ENCODE measurements around the gene RPL31. TPM values are rescaled to one million over a fixed set of nuclear protein-coding genes. Genes with fewer than 3 reads are reported as not detected.

Gene RPL31
- total RNA-seq, 4 donors from 2014 or later: 1,010 to 1,120 (median 1,024) TPM

DNA sequence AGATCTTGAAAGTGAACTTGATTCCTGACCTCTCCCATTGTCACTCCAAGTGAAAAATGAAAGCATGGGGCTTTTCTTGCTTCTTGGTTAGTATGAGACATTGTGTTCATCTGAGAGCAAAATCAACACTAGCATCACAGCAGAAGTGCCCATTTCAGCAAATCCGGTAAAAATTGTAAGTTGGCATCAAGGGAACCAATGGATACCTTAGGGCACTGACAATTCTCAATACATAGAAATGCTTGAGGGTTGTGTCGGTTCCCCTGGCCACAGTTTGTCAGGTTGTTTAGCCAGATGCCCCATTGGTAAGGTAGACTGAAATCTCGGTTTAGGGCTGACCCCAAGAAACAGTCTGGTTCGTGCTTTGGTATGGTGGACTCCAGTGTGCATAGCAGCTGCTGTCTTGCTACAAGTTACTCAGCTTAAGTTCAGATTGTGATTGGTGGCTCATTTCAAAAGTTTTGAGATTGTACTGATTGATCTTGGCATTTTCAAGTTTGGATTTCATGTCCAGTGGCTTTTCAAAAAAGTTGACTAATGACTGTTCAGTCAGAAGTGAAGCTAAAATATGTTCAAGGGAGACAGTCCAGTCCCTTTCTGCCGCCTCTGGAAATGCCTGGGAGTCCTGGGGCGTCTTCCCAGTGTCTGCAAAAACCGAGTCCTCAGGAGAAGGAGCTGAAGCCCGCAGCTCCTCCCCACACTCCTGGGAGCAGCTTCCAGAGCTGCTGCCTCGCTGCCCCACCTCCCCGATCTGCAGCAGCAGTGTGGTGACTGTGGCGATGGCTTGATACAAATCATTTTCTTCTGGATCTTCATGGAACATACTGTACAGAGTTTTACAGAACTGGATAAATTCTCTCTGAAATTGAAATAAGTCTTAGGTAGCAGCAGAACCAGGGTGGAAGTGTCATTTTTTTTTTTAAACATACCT is 5.6 kb downstream of the RPL31 start:
- Histone ChIP-seq H3K4me1 (peaks cover 0 to 37% (median 9%) of the 10 kb centered on the region in 4 donors), H3K36me3 (peaks cover 0 to 81% (median 34%) of the 10 kb centered on the region in 3 donors), H3K27ac (no peak overlapping the region), H3K4me3 (no peak overlapping the region), H3K27me3 (no peaks in the 10 kb centered on the region), H3K9me3 (no peaks in the 10 kb centered on the region)
- no peak for DNase-seq (ENCODE audit: low spot score in 2 of 2)
- no peak for TF ChIP-seq POLR2A (IDR thresholded peaks at IDR 0.05)
- no peak for TF ChIP-seq CTCF (IDR thresholded peaks at IDR 0.05)
- TF ChIP-seq EP300 (IDR thresholded peaks at IDR 0.05): no peak
- 71 to 73% methylated on average over 11 of the region's 11 CpGs for WGBS, 2 donors

GRCh38 chr2:101011152-101011551 is 9.1 kb downstream of the RPL31 start:
- Histone ChIP-seq H3K27ac (no peak overlapping the region), H3K36me3 (peaks cover 0 to 68% (median 11%) of the 10 kb centered on the region in 3 donors), H3K4me1 (peaks cover 0 to 6% (median 0%) of the 10 kb centered on the region in 4 donors), H3K27me3 (no peaks in the 10 kb centered on the region), H3K4me3 (no peak overlapping the region), H3K9me3 (no peaks in the 10 kb centered on the region)
- no peak for DNase-seq (ENCODE audit: low spot score in 2 of 2)
- no peak for TF ChIP-seq POLR2A (IDR thresholded peaks at IDR 0.05)
- no peak for TF ChIP-seq CTCF (IDR thresholded peaks at IDR 0.05)
- no peak for TF ChIP-seq EP300 (IDR thresholded peaks at IDR 0.05)
- 82 to 85% methylated on average over 10 of the region's 10 CpGs for WGBS, 2 donors

DNA sequence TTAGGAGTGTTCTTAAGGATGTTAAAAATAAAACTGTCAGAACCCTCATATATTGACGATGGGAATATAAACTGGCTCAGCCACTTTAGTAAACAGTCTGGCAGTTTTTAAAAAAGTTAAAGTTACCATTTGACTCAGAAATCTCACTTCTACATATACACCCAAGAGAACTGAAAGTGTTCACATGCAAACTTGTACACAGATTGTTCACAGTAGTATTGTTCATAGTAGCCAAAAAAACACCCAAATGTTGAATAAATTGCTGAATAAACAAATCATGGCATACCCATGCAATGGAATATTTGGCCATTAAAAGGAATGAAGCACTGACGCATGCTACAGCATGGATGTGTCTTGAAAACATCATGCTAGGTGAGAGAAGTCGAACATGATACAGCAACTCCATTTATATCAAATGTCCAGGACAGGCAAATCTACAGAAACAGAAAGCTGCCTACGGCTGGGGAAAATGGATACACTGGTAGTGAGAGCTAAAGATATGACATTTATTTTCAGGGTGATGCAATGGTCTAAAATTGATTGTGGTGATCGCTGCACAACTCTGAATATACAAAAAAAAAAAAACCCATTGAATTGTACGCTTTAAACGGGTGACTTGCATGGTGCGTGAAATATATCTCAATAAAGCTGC is 10.1 kb downstream of the RPL31 start:
- no peaks in the 10 kb centered on the region for H3K9me3 ChIP-seq
- WGBS, 2 donors: 63 to 65% methylated on average over 8 of the region's 8 CpGs
- no peak overlapping the region for H3K27ac ChIP-seq
- peaks cover 0 to 57% (median 4%) of the 10 kb centered on the region in 3 donors for H3K36me3 ChIP-seq
- TF ChIP-seq EP300 (IDR thresholded peaks at IDR 0.05) (no peak), POLR2A (IDR thresholded peaks at IDR 0.05) (no peak), CTCF (IDR thresholded peaks at IDR 0.05) (no peak)
- peaks cover 0 to 3% (median 0%) of the 10 kb centered on the region in 4 donors for H3K4me1 ChIP-seq
- no peaks in the 10 kb centered on the region for H3K27me3 ChIP-seq
- no peak overlapping the region for H3K4me3 ChIP-seq
- no peak for DNase-seq (ENCODE audit: low spot score in 2 of 2)

GRCh38 chr2:101012706-101013181 is 10.7 kb downstream of the RPL31 start:
- Histone ChIP-seq H3K4me3 (no peak overlapping the region), H3K4me1 (peaks cover 0 to 3% (median 0%) of the 10 kb centered on the region in 4 donors), H3K9me3 (no peaks in the 10 kb centered on the region), H3K27ac (no peak overlapping the region), H3K27me3 (no peaks in the 10 kb centered on the region), H3K36me3 (peaks cover 0 to 52% (median 0%) of the 10 kb centered on the region in 3 donors)
- peak in 1 of 2 donors; percentile 72 for DNase-seq (ENCODE audit: low spot score in 2 of 2)
- 41 to 42% methylated on average over 5 of the region's 5 CpGs for WGBS, 2 donors
- no peak for TF ChIP-seq POLR2A (IDR thresholded peaks at IDR 0.05)
- TF ChIP-seq EP300 (IDR thresholded peaks at IDR 0.05): peak in 1 of 2 donors; percentile 11
- peak; percentile 68 to 85 (median 82) for TF ChIP-seq CTCF (IDR thresholded peaks at IDR 0.05)
